Pulmonary artery endothelial cell (primary cell): ENCODE measurements around the gene TTBK1. TPM values are rescaled to one million over a fixed set of nuclear protein-coding genes. Genes with fewer than 3 reads are reported as not detected.

Experiments
- DNase-seq: peaks from one replicate; pipeline ENCODE4 v3.0.0-alpha.2; 2011; ENCODE audit warnings: low read depth, low spot score
- total RNA-seq: library from RNA; depleted of rRNA; stranded (reverse); fragments of >200 nt; gene quantifications from 2 replicates; pipeline ENCODE4 v1.2.3, GENCODE V29; 2014

Gene TTBK1
- total RNA-seq, 1 donor from 2014 or later, result under 0.01 TPM

DNA sequence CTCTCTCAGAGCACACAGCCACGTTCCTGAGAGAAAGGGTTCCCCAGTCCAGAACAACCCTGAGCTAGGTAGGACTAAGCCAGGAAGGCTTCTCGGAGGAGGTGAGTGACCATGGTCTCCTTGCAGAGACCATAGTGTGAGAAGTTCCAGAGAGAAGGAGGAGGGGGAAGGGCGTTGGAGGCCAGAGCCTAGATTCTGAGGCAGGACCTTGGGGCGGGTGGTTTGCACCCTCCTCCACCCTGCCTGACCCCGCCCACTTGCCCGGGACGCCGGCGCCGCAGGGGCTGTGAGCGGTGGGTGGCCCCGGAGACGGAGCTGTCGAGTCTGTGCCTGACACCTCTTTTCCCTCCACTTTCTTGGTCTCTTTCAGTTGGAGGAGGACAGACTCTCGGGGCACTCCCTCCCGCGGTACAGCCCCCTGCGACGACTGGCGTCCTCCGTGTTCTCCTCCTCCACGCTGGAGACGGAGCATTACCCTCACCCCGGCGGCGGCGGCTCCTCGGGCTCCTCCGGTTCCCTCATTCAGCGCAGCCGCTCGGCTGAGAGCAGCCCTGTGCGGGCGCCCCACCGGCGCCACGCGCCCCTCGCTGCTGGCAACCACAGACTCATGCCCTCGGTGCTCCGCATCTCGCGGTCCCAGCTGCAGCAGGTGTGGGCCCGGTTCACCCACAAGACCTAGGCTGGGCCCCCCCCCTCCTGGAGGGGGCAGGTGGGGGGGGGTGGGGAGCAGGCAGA lies 26.2 kb downstream of the TTBK1 start:
- DNase-seq, result no peak

DNA sequence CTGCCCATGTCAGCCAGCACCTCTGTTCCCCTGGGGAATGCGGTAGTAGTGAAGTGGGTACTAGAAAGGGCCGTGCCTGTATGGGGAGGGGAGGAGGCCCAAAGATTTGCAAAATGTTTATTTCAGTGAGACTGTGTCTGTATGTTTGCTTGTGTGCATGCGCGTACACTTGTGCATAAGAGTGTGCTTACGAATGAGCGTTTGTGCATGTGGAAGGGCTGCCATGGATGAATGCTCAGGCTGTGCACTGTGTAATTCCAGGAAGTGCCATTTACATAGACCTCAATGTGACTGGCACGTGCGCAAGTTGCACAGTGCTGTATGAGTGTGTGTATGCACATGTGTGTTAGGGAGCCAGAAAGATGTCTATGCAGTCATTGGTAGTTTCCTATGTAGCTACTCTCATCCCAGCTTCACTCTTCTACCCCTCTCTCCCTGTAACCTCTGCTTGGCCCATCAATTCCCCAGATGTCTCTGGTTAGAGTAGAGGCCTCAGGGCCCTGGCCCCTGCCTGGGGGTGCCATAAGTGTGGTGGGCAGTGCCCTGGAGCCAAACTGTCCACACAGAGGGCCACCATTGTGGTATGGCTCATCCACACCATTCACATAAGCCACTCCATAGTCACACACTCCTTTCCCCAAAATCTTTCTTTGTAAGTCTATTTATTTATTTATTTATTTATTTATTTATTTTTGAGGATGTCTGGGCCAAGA lies 28.0 kb downstream of the TTBK1 start:
- DNase-seq, result no peak

- no peak for DNase-seq
Observed at GRCh38 chr6:43271944-43272343, 28.7 kb downstream of the TTBK1 start.

DNA sequence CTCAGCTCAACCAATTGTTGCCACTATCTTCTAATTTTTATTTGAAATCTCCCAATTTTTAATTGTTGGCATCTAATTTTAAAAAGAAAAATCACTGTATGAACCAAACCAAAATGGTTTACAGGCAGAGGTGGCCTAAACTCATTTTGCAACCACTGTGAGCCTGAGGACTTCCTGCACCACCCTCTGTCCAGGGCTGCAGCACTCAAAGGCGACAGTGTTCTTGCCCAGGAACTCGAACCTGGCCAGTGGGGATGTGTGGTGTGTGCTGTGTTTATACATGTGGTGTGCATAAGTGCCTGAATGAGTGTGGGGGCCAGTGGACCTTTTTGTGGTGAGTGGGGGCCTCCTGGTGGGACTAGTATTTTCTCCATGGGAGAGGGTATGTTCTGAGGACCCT lies 30.4 kb downstream of the TTBK1 start:
- DNase-seq, result no peak

- DNase-seq, result no peak
Observed at GRCh38 chr6:43274127-43274915, 31.0 kb downstream of the TTBK1 start.

- no peak for DNase-seq
Observed at GRCh38 chr6:43274916-43275597, 31.8 kb downstream of the TTBK1 start.

- no peak for DNase-seq
Observed at GRCh38 chr6:43275801-43276576, 32.7 kb downstream of the TTBK1 start.

DNA sequence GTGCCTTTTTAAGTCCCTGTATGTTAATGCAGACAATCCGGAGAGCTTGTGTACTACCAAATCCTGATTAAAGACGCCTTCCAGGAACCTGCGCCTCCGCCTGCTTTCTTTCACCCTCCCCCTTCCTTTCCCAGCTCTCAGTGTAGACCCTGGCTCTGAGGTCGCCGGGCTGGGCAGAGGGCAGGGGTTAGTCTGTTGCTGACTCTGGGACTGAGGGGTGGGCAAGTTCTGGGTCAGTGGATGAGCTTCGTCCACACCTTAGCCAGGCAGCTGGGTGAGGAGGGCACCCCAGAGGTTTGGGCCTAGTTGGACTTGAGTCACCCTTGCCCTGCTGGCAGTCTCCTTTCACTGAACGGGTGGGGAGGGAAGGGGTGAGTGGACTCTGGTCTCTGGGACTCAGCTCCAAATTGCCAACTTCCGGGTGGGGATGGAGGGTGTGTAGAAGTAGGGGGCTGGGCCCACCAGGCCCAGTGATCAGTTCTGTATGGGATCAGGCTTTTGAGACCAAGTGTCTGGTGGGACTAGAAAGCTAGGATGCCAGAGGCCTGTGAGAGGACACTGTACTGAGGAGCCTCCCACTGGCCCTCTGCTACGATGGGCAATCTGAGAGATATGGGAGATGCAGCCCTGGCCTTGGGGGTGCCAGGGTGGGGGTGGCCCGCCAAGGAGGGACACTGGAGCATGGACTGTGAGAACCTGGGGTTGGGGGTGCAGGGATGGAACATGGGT lies 33.5 kb downstream of the TTBK1 start:
- DNase-seq, result no peak

DNA sequence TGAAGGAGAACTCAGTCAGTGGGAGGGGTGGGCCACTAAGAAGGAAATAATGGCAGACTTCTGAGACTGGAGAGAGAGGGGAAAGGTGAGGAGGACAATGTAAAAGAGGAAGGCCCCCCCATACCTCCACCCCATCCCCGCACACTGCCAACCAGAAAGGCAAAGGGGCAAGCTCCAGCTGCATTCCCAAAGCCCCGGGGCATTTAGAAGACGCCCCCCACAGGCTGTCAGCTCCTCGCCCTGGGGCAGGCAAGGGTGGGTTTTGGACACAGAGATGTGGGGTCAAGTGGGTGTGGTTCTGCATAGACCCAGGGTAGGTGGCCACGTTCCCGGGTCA lies 34.0 kb downstream of the TTBK1 start:
- no peak for DNase-seq

- DNase-seq, result no peak
Observed at GRCh38 chr6:43277643-43278523, 34.6 kb downstream of the TTBK1 start.

- DNase-seq, result no peak
Observed at GRCh38 chr6:43278524-43279078, 35.3 kb downstream of the TTBK1 start.

DNA sequence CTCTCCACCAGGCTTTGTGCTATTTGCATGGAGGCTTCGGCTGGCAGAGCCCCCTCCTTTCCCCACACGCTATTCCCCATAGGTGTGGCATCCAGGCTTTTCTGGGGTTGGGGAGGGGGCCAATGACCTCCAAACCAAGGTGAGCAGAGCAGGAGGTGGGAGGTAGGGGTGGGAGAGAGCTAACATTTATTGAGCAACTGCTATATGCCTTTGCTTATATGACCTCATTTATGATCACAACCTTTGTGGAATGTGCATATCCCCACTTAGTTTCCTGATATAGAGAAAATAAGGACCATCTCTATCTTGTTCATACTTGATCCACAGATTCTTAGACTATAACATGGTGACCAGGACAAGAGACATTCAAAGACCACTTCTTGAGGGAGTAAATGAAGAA lies 37.0 kb downstream of the TTBK1 start:
- DNase-seq, result no peak

- DNase-seq, result no peak
Observed at GRCh38 chr6:43282060-43282459, 38.8 kb downstream of the TTBK1 start.

- DNase-seq, result no peak
Observed at GRCh38 chr6:43282636-43283513, 39.6 kb downstream of the TTBK1 start.

DNA sequence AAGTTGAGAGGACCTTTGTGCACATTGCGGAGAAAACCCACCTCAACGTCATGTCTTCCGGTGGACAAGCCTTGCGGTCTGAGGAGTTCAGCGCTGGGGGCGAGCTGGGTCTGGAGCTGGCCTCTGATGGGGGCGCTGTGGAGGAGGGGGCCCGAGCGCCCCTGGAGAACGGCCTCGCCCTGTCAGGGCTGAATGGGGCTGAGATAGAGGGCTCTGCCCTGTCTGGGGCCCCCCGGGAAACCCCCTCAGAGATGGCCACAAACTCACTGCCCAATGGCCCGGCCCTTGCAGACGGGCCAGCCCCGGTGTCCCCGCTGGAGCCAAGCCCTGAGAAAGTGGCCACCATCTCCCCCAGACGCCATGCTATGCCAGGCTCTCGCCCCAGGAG lies 40.2 kb downstream of the TTBK1 start:
- no peak for DNase-seq

GRCh38 chr6:43283905-43284304 lies 40.6 kb downstream of the TTBK1 start:
- no peak for DNase-seq

- no peak for DNase-seq
Observed at GRCh38 chr6:43284991-43285781, 41.9 kb downstream of the TTBK1 start.
